ENCODE results near the gene RNF114. TPM values are rescaled to one million over a fixed set of nuclear protein-coding genes. Genes with fewer than 3 reads are reported as not detected.

Gene RNF114
- polyA plus RNA-seq, 1 donor from 2014 or later = 109 TPM

GRCh38 chr20:49904440-49905214 is 31.6 kb upstream of the RNF114 start:
- Histone ChIP-seq H3K36me3 (ENCODE audit: insufficient read depth, low read length) (no peaks in the 10 kb centered on the region), H3K79me2 (replicated peaks; ENCODE audit: insufficient read depth, low read length) (no peaks in the 10 kb centered on the region), H3K27me3 (ENCODE audit: insufficient read depth, low read depth, low read length) (no peaks in the 10 kb centered on the region), H3K27ac (ENCODE audit: low read length) (no peak overlapping the region), H2AFZ (ENCODE audit: low read depth, low read length) (no peak overlapping the region), H4K20me1 (ENCODE audit: insufficient read depth) (no peaks in the 10 kb centered on the region), H3K4me2 (ENCODE audit: low read length) (no peak overlapping the region), H3F3A (ENCODE audit: insufficient read depth, low read length, poor library complexity, severe bottlenecking) (no peaks in the 10 kb centered on the region), H3K4me3 (ENCODE audit: low read length) (no peak overlapping the region), H3K9ac (ENCODE audit: low read length) (no peak overlapping the region), H3K9me2 (ENCODE audit: insufficient read depth, low read length) (no peaks in the 10 kb centered on the region), H3K9me3 (ENCODE audit: low read length) (no peaks in the 10 kb centered on the region)
- TF ChIP-seq EP300 (conservative IDR thresholded peaks at IDR 0.05; ENCODE audit: poor library complexity, severe bottlenecking) (no peak), REST (IDR thresholded peaks at IDR 0.05; ENCODE audit: borderline replicate concordance) (no peak), CTCF (IDR thresholded peaks at IDR 0.05; ENCODE audit: poor library complexity, severe bottlenecking) (no peak), MXI1 (conservative IDR thresholded peaks at IDR 0.05; ENCODE audit: poor library complexity, severe bottlenecking) (no peak), RAD21 (conservative IDR thresholded peaks at IDR 0.05) (no peak), EZH2 (IDR thresholded peaks at IDR 0.05; ENCODE audit: borderline replicate concordance, insufficient read depth, low read length, poor library complexity, severe bottlenecking) (no peak), SMC3 (conservative IDR thresholded peaks at IDR 0.05; ENCODE audit: poor library complexity) (no peak), POLR2AphosphoS5 (IDR thresholded peaks at IDR 0.05) (no peak), TAF1 (IDR thresholded peaks at IDR 0.05; ENCODE audit: low read depth) (no peak)

GRCh38 chr20:49905415-49906091 is 30.6 kb upstream of the RNF114 start:
- Histone ChIP-seq H3F3A (ENCODE audit: insufficient read depth, low read length, poor library complexity, severe bottlenecking) (no peaks in the 10 kb centered on the region), H4K20me1 (ENCODE audit: insufficient read depth) (no peaks in the 10 kb centered on the region), H3K4me2 (ENCODE audit: low read length) (no peak overlapping the region), H3K27me3 (ENCODE audit: insufficient read depth, low read depth, low read length) (no peaks in the 10 kb centered on the region), H3K9me2 (ENCODE audit: insufficient read depth, low read length) (no peaks in the 10 kb centered on the region), H3K9ac (ENCODE audit: low read length) (no peak overlapping the region), H3K36me3 (ENCODE audit: insufficient read depth, low read length) (no peaks in the 10 kb centered on the region), H3K4me3 (ENCODE audit: low read length) (no peak overlapping the region), H3K79me2 (replicated peaks; ENCODE audit: insufficient read depth, low read length) (no peaks in the 10 kb centered on the region), H2AFZ (ENCODE audit: low read depth, low read length) (no peak overlapping the region), H3K27ac (ENCODE audit: low read length) (no peak overlapping the region), H3K9me3 (ENCODE audit: low read length) (no peaks in the 10 kb centered on the region)
- no peak for TF ChIP-seq RAD21 (conservative IDR thresholded peaks at IDR 0.05)
- TF ChIP-seq EZH2 (IDR thresholded peaks at IDR 0.05; ENCODE audit: borderline replicate concordance, insufficient read depth, low read length, poor library complexity, severe bottlenecking) = no peak
- TF ChIP-seq CTCF (IDR thresholded peaks at IDR 0.05; ENCODE audit: poor library complexity, severe bottlenecking) = no peak
- TF ChIP-seq MXI1 (conservative IDR thresholded peaks at IDR 0.05; ENCODE audit: poor library complexity, severe bottlenecking) = no peak
- TF ChIP-seq POLR2AphosphoS5 (IDR thresholded peaks at IDR 0.05) = no peak
- TF ChIP-seq REST (IDR thresholded peaks at IDR 0.05; ENCODE audit: borderline replicate concordance) = no peak
- no peak for TF ChIP-seq TAF1 (IDR thresholded peaks at IDR 0.05; ENCODE audit: low read depth)
